ENCODE measurements around the gene CCDC136. TPM values are rescaled to one million over a fixed set of nuclear protein-coding genes. Genes with fewer than 3 reads are reported as not detected.
A peak's percentile ranks its signal among the peaks of the same experiment; 100 is the strongest.

Gene CCDC136
- total and polyA plus RNA-seq, 4 experiments from 2014 or later: 3.4 to 20.4 (median 18.3) TPM; not detected in 1

DNA sequence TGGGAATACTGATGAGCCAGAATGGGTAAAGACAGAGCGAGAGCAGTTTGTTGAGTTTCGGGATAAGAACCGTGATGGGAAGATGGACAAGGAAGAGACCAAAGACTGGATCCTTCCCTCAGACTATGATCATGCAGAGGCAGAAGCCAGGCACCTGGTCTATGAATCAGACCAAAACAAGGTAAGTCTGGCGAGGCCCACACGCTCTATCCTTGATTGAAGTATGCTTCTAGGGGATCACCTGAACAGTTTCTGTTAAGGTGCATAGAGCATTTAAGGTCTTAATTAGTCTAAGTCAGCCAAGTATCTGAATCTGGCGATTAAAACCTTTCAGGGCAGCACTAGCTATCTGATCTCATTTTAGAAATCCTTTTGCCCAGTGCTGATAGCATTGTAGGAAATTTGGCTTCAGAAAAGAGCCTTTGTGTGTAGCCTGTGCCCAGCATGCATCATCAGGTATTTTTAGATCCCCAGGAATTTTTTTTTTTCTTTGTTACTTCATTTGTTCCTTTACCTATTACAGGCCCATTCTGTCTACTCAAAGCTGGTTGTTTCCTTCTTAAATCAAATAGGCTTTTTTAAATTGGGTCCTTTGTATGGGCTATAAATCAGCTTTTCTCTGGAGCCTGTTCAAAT is 24.2 kb upstream of the CCDC136 start:
- Mint-ChIP-seq H3K4me3 (no peak overlapping the region), H3K27me3 (no peaks in the 10 kb centered on the region), H3K27ac (no peak overlapping the region), H3K9me3 (no peaks in the 10 kb centered on the region), H3K4me1 (peaks cover 0 to 1% (median 0%) of the 10 kb centered on the region in 4 donors), H3K36me3 (peaks cover 49 to 67% of the 10 kb centered on the region in 2 donors)
- Histone ChIP-seq H3K4me1 (ENCODE audit: insufficient read depth, low read length) (no peaks in the 10 kb centered on the region), H3K4me3 (ENCODE audit: low read length in 2 of 2) (no peak overlapping the region), H3K27ac (ENCODE audit: low read depth, low read length) (no peak overlapping the region), H3K27me3 (ENCODE audit: insufficient read depth, low read length) (no peaks in the 10 kb centered on the region), H3K9me3 (ENCODE audit: control insufficient read depth in 1 of 2, low read length in 2 of 2) (no peaks in the 10 kb centered on the region), H3K36me3 (ENCODE audit: insufficient read depth, low read length) (peaks cover 32% of the 10 kb centered on the region)
- DNase-seq: no peak
- ChIA-PET CTCF (ENCODE audit: partially characterized antibody) (no interaction called here), POLR2A (ENCODE audit: partially characterized antibody) (no interaction called here)
- intact Hi-C loops (cut with micrococcal nuclease): no loop called here

DNA sequence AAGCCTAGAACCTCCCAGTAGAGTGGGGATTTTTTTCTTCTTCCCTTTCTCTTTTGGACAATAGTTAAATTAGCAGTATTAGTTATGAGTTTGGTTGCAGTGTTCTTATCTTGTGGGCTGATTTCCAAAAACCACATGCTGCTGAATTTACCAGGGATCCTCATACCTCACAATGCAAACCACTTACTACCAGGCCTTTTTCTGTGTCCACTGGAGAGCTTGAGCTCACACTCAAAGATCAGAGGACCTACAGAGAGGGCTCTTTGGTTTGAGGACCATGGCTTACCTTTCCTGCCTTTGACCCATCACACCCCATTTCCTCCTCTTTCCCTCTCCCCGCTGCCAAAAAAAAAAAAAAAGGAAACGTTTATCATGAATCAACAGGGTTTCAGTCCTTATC is 21.5 kb upstream of the CCDC136 start:
- Histone ChIP-seq H3K4me3 (ENCODE audit: low read length in 2 of 2) (no peak overlapping the region), H3K27me3 (ENCODE audit: insufficient read depth, low read length) (no peaks in the 10 kb centered on the region), H3K36me3 (ENCODE audit: insufficient read depth, low read length) (peaks cover 27% of the 10 kb centered on the region), H3K9me3 (ENCODE audit: control insufficient read depth in 1 of 2, low read length in 2 of 2) (no peaks in the 10 kb centered on the region), H3K4me1 (ENCODE audit: insufficient read depth, low read length) (no peaks in the 10 kb centered on the region), H3K27ac (ENCODE audit: low read depth, low read length) (no peak overlapping the region)
- intact Hi-C loops (cut with micrococcal nuclease): no loop called here
- DNase-seq: no peak
- POLR2A ChIA-PET (ENCODE audit: partially characterized antibody): interaction anchor here (1.6 kb wide), 1 partner anchor 10 kb away, joined by 3 read pairs; no protein-coding TSS in a partner anchor
- Mint-ChIP-seq H3K9me3 (peaks cover 0 to 3% (median 0%) of the 10 kb centered on the region in 8 donors), H3K27ac (peak overlapping the region in 1 of 7 donors; percentile 22), H3K4me1 (peaks cover 0 to 1% (median 0%) of the 10 kb centered on the region in 4 donors), H3K27me3 (no peaks in the 10 kb centered on the region), H3K4me3 (no peak overlapping the region), H3K36me3 (peaks cover 61 to 71% of the 10 kb centered on the region in 2 donors)
- CTCF ChIA-PET (ENCODE audit: partially characterized antibody): interaction anchor here (0.8 kb wide), 1 partner anchor 102 kb away, joined by 3 read pairs; no protein-coding TSS in a partner anchor

GRCh38 chr7:128773604-128774003 is 18.2 kb upstream of the CCDC136 start:
- Histone ChIP-seq H3K27ac (ENCODE audit: low read depth, low read length) (no peak overlapping the region), H3K4me3 (ENCODE audit: low read length in 2 of 2) (no peak overlapping the region), H3K27me3 (ENCODE audit: insufficient read depth, low read length) (no peaks in the 10 kb centered on the region), H3K36me3 (ENCODE audit: insufficient read depth, low read length) (peaks cover 12% of the 10 kb centered on the region), H3K9me3 (ENCODE audit: control insufficient read depth in 1 of 2, low read length in 2 of 2) (no peaks in the 10 kb centered on the region), H3K4me1 (ENCODE audit: insufficient read depth, low read length) (no peaks in the 10 kb centered on the region)
- intact Hi-C loops (cut with micrococcal nuclease): no loop called here
- no peak overlapping the region for H3K27ac Mint-ChIP-seq
- ChIA-PET CTCF (ENCODE audit: partially characterized antibody) (no interaction called here), POLR2A (ENCODE audit: partially characterized antibody) (no interaction called here)
- DNase-seq: no peak
- peaks cover 54 to 59% of the 10 kb centered on the region in 2 donors for H3K36me3 Mint-ChIP-seq
- peaks cover 0 to 4% (median 0%) of the 10 kb centered on the region in 4 donors for H3K4me1 Mint-ChIP-seq
- peaks cover 0 to 2% of the 10 kb centered on the region in 2 donors for H3K27me3 Mint-ChIP-seq
- peaks cover 2 to 20% (median 18%) of the 10 kb centered on the region in 8 donors for H3K9me3 Mint-ChIP-seq
- no peak overlapping the region for H3K4me3 Mint-ChIP-seq

DNA sequence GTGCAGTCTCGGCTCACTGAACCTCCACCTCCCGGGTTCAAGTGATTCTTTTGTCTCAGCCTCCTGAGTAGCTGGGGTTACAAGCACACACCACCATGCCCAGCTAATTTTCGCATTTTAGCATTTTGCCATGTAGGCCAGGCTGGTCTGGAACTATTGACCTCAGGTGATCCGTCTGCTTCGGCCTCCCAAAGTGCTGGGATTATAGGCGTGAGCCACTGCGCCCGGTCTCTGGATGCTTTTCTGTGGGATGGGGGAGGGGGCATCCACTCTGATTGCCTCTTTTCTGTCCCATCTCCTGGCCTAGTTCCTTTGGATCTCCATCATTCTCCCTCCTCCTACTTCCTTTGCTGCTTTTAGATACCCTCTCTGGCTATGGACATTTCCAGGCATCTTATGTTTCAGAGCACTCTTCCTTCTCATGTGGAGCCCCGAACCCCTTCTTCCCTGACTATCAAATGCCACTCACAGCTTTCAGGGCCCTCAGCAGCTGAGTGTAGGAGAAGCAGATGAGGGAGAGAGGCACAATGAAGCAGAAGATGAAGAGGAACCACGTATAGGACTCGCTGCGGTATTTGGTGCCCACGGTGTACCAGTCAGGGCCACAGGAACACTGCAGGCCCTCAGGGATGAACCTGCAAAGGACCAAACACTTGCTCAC is 17.6 kb upstream of the CCDC136 start:
- Histone ChIP-seq H3K36me3 (ENCODE audit: insufficient read depth, low read length) (peaks cover 7% of the 10 kb centered on the region), H3K9me3 (ENCODE audit: control insufficient read depth in 1 of 2, low read length in 2 of 2) (no peaks in the 10 kb centered on the region), H3K27ac (ENCODE audit: low read depth, low read length) (no peak overlapping the region), H3K4me1 (ENCODE audit: insufficient read depth, low read length) (no peaks in the 10 kb centered on the region), H3K4me3 (ENCODE audit: low read length in 2 of 2) (no peak overlapping the region), H3K27me3 (ENCODE audit: insufficient read depth, low read length) (no peaks in the 10 kb centered on the region)
- POLR2A ChIA-PET (ENCODE audit: partially characterized antibody): no interaction called here
- Mint-ChIP-seq H3K4me1 (peaks cover 0 to 4% (median 0%) of the 10 kb centered on the region in 4 donors), H3K27me3 (peaks cover 0 to 2% of the 10 kb centered on the region in 2 donors), H3K27ac (no peak overlapping the region), H3K4me3 (no peak overlapping the region), H3K9me3 (peaks cover 2 to 22% (median 20%) of the 10 kb centered on the region in 8 donors), H3K36me3 (peaks cover 50 to 56% of the 10 kb centered on the region in 2 donors)
- DNase-seq: no peak
- intact Hi-C loops (cut with micrococcal nuclease): no loop called here
- CTCF ChIA-PET (ENCODE audit: partially characterized antibody): no interaction called here

DNA sequence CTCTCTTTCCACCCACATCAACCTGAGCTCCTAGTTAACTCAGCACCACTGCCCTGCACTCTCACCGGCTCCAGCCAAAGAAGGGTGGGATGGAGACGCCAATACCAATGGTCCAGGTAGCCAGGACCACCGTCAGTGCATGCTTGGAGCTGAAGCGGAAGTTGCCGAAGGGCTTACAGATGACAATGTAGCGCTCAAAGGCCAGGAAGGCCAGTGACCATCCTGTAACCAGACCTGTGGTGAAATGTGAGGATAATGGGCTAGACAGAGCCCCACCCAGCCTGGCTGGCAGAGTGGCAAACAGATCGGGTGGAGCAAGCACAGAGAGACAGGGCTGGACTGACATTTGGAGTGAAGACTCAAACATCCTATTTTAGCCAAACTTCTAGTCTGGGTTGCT is 16.8 kb upstream of the CCDC136 start:
- DNase-seq: no peak
- Histone ChIP-seq H3K27ac (ENCODE audit: low read depth, low read length) (no peak overlapping the region), H3K36me3 (ENCODE audit: insufficient read depth, low read length) (no peaks in the 10 kb centered on the region), H3K4me1 (ENCODE audit: insufficient read depth, low read length) (no peaks in the 10 kb centered on the region), H3K9me3 (ENCODE audit: control insufficient read depth in 1 of 2, low read length in 2 of 2) (no peaks in the 10 kb centered on the region), H3K27me3 (ENCODE audit: insufficient read depth, low read length) (no peaks in the 10 kb centered on the region), H3K4me3 (ENCODE audit: low read length in 2 of 2) (no peak overlapping the region)
- Mint-ChIP-seq H3K9me3 (peaks cover 2 to 22% (median 20%) of the 10 kb centered on the region in 8 donors), H3K27me3 (peaks cover 0 to 2% of the 10 kb centered on the region in 2 donors), H3K4me1 (peaks cover 0 to 4% (median 0%) of the 10 kb centered on the region in 4 donors), H3K27ac (no peak overlapping the region), H3K4me3 (no peak overlapping the region), H3K36me3 (peaks cover 42 to 48% of the 10 kb centered on the region in 2 donors)
- intact Hi-C loops (cut with micrococcal nuclease): no loop called here
- ChIA-PET POLR2A (ENCODE audit: partially characterized antibody) (no interaction called here), CTCF (ENCODE audit: partially characterized antibody) (interaction anchor here (0.8 kb wide), 2 partner anchors 11 to 111 kb away, joined by 3 to 4 read pairs; no protein-coding TSS in a partner anchor)

- Histone ChIP-seq H3K27me3 (ENCODE audit: insufficient read depth, low read length) (no peaks in the 10 kb centered on the region), H3K9me3 (ENCODE audit: control insufficient read depth in 1 of 2, low read length in 2 of 2) (no peaks in the 10 kb centered on the region), H3K4me3 (ENCODE audit: low read length in 2 of 2) (no peak within 1 kb of the TSS), H3K4me1 (ENCODE audit: insufficient read depth, low read length) (no peaks in the 10 kb centered on the region), H3K36me3 (ENCODE audit: insufficient read depth, low read length) (no peaks in the 10 kb centered on the region), H3K27ac (ENCODE audit: low read depth, low read length) (no peak within 1 kb of the TSS)
- intact Hi-C loops (cut with micrococcal nuclease): no loop called here
- Mint-ChIP-seq H3K4me3 (no peak within 1 kb of the TSS), H3K9me3 (peaks cover 2 to 22% (median 20%) of the 10 kb centered on the region in 8 donors), H3K27ac (peak within 1 kb of the TSS in 1 of 7 donors; percentile 42), H3K4me1 (peaks cover 0 to 4% (median 0%) of the 10 kb centered on the region in 4 donors), H3K27me3 (peaks cover 0 to 2% of the 10 kb centered on the region in 2 donors), H3K36me3 (peaks cover 33 to 39% of the 10 kb centered on the region in 2 donors)
- ChIA-PET POLR2A (ENCODE audit: partially characterized antibody) (no interaction called here), CTCF (ENCODE audit: partially characterized antibody) (interaction anchor here (0.6 kb wide), 1 partner anchor 867 kb away, joined by 3 read pairs; no protein-coding TSS in a partner anchor)
- DNase-seq: no peak
These were observed 15.9 kb upstream of the CCDC136 start, which contains the start of gene OPN1SW for GRCh38 chr7:128775744-128776474. TSS of gene OPN1SW (minus strand) at chr7:128775794. CDS start at chr7:128775781, 13 bp downstream.

Data from CD4-positive, alpha-beta memory T cell (primary cell).